NCI-H1105 (cell line): ENCODE measurements around the gene TMEM272.

Source experiments
- DNase-seq: peaks from one replicate; lab custom pipeline; 2025; lab: John Stamatoyannopoulos, UW

Gene TMEM272

DNA sequence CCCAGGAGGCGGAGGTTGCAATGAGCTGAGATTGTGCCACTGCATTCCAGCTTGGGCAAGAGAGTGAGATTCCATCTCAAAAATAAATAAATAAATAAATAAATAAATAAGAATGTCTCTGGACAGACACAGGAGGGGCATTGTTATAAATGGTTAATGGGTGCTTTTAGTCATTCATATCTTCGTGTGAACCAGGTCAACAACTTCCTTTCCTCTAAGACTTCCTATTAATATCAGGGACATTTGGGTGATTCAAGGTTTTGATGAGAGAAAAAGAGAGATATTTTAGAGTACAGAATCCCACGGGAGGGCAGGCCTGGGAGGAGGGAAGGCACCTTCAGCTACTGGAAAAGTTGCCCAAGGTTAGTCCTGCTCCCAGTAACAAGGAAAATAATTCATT, 64.9 kb downstream of the TMEM272 start:
- DNase-seq: no peak

DNA sequence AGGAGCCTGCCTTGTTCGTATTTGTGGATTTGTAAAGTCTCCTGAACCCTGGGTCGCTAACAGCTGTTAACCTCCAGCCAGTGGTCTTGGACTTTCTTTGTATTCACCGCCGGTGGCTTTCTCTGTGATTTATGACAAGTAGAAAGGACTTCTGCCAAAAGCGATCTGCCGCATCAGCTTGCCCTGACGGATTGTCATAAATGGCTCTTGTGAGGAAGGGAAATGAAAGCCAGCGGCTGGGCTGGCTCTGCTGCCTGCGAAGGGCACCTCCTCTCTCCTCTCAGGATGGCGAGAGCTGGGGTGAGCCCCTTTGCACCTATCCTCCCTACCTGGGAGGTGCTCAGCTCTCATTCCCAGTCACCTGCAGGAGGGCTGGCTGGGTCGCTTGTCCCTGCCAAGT, 66.6 kb downstream of the TMEM272 start:
- DNase-seq: no peak

- no peak for DNase-seq
These were observed 67.1 kb downstream of the TMEM272 start for GRCh38 chr13:51777921-51778320.

DNA sequence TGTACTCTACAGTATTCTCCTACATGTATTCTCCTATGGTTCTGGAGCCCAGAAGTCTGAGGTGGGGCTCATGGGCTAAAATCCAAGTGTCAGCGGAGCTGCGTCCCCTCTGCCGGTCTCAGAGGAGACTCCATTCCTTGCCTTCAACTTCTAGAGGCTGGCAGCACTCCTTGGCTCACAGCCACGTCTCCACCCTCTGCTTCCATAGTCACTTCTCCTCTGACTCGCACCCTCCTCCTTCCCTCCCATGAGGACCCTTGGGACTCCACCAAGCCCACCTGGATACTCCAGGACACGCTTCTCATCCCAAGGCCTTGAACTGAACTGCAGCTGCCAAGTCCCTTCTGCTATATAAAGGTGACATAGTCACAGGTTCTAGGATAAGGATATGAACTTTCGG, 68.8 kb downstream of the TMEM272 start:
- DNase-seq: no peak

GRCh38 chr13:51773515-51773914, 71.5 kb downstream of the TMEM272 start:
- DNase-seq: no peak

- DNase-seq: no peak
These were observed 72.2 kb downstream of the TMEM272 start for GRCh38 chr13:51772781-51773180.

DNA sequence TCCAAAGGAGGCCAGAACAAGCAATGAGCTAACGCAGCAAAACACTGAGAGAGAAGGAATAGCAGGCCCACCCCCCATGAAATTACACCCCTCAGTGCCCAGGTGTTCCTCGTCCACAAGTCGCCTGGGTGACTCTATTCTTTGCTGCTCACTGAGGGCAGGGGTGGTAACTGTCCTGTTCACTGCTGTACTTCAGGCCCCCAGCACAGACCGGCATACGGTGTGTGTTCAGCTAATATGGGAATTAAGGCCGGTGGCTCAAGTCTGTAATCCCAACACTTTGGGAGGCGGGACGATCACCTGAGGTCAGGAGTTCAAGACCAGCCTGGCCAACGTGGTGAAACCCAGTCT, 72.9 kb downstream of the TMEM272 start:
- DNase-seq: no peak

DNA sequence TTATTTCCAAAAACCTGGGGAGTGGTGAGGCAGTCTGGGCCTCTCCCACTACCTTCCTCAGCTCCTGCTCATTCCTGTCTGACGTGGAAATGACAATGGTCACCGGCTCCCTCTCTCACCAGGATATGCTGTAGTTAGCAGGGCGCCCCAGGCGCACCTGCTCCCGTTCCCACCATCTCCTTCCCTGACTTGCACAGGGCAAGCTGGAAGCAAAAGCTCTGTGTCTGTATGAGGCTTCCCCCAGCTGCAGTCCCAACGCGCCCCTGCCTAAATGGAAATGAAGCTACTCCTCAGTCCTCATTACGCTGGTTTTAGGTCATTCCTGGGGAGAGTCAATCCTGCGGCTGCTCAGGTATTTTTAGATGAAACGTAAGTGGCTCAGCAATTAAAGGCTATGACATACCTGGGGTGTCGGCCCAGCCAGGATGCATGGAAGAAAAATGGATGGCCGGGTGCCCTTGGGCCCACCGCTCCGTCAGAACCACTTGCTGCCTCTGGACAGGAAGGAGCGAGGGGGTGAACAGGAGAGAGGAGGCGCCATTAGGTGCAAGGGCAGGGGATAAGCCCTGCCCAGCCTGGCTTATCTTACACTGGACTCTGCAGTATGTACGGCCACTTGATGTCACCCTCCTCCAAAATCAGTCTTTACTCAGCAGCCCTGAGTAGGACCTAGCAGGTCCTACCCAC, 73.4 kb downstream of the TMEM272 start:
- no peak for DNase-seq

DNA sequence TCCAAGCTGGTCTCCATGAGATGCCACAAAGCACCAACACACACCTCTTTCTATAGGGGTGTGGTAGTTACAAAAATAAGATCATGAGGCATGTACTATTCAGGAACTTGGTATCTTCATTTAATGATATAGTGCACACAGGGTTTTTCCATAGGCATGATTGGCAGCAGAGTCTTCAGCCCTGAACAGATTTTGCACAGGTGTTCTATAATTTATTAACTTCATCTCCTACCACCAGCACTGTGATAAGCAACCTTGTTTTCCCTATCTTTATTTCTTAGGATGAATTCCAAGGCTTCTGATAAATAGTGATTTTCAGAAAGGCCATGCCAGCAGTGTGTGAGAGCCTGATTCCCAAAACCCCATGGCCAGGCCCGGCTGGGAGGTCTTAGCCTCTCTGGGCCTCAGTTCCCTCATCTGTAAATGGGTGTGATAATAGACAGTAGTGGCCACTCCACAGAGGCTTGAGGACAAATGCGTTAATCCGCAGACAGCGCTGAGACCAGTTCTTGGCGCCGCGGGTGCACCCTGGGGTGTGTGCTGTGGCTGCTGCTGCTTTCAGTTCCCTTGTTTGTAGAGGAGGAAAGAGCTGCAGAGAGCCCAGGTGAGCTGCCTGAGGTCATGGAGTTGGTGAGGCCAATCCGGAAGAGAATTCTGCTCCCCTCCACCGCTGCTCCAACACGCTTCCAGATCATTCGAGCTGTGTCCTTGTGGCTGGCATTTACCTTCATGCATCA, 74.1 kb downstream of the TMEM272 start:
- no peak for DNase-seq

DNA sequence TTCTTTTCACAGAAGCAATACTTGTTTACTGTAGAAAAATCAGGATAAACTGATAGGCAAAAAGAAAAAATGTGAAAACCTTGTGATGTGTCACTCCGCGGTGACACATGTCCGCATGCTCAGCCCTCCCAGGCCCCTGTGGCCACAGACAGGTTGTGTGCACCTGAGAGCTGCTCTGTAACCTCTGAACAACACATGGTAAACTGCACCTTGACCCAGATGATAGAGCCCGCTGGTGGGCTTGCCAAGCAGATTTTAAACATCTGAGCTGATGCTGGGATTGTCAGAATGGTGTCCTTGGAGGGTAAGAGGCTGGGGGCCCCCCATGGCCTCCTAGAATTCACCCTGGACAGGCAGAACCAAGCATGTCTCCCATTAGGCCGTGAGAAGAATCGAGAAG, 74.8 kb downstream of the TMEM272 start:
- DNase-seq: no peak

- DNase-seq: no peak
These were observed 75.4 kb downstream of the TMEM272 start for GRCh38 chr13:51769455-51770127.

- DNase-seq: no peak
These were observed 76.0 kb downstream of the TMEM272 start for GRCh38 chr13:51768976-51769375.

- DNase-seq: no peak
These were observed 76.5 kb downstream of the TMEM272 start for GRCh38 chr13:51768378-51768921.

GRCh38 chr13:51767100-51767499, 77.9 kb downstream of the TMEM272 start:
- no peak for DNase-seq

GRCh38 chr13:51765142-51765515, 79.8 kb downstream of the TMEM272 start:
- DNase-seq: no peak

DNA sequence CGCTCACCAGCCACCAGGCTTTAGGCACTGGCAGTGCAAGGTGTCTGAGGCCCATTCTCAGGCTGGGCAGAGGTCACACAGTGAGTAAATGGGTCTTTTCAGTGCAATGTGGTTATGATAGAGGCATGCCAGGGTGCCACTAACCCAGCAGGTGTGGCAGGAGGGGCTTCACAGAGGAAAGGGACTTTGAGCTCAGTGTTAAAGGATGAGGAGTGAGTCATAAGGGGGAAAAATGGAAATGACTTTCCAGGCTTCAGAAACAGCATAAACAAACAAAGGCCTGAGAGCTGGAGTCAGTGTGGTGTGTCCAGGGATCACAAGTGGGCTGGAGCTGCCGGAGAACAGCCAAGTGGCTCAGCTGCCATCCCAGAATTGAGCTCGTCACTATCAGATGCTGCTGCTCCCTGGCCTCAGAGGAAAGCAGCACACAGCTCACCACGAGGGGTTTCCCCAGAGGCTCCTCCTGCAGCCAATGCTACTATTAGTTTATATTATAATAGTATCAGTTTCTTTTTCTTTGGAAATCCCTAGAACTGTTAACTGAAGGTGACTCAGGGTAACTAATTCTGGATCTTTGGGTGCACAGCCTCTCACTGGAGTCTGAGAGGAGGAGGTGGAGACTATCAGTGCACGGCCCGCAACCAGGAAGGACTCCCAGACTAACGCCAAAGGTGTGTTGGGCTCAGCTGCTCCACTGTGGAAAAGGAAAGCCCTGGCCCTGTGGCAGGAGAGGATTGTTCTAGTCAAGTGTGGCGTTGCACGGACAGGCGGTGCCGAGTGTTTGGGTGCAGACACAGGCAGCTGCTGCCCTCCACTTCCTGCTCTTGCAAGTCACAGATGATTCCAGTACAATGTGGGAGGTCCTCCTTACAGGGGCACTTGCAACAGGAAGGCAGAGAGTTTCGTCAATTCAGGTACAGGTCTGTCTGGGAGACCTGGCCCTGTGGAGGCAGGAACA, 80.5 kb downstream of the TMEM272 start:
- no peak for DNase-seq

- DNase-seq: no peak
These were observed 81.5 kb downstream of the TMEM272 start for GRCh38 chr13:51763486-51763885.
